Stimulated activated CD4-positive, alpha-beta T cell treated with anti-CD3 and anti-CD28 coated beads, TNF-alpha, amount 100 ng/mL, for 24 hours (primary cell): ENCODE results near the gene FPGS.
"Not testable (repeated sequence)": the region's sequence is repeated elsewhere in the genome, so short reads cannot be mapped to it uniquely, and the experiment has no call there.

Source experiments
- DNase-seq, 3 experiments: peaks; one replicate each; pipeline ENCODE4 v3.0.0-alpha.2; 2020; ENCODE audit warnings: low read depth in 3 of 3

FPGS gene

GRCh38 chr9:127771570-127772189, 31.0 kb upstream of the FPGS start:
- no peak for DNase-seq

- no peak for DNase-seq
Observed at GRCh38 chr9:127772603-127773002, 30.1 kb upstream of the FPGS start.

- DNase-seq: no peak
Observed at GRCh38 chr9:127773272-127773671, 29.4 kb upstream of the FPGS start.

- DNase-seq: no peak
Observed at GRCh38 chr9:127773981-127774380, 28.7 kb upstream of the FPGS start.

GRCh38 chr9:127776195-127776923, 26.3 kb upstream of the FPGS start:
- peak; percentile 37 to 78 (median 55) for DNase-seq

GRCh38 chr9:127776924-127777289, 25.8 kb upstream of the FPGS start:
- DNase-seq: no peak

GRCh38 chr9:127777368-127777980, 25.2 kb upstream of the FPGS start:
- DNase-seq: no peak

GRCh38 chr9:127778280-127779135, 24.2 kb upstream of the FPGS start, which contains the start of gene SH2D3C:
Gene SH2D3C (minus strand): TSS chr9:127778666. CDS start chr9:127778627, 39 bp downstream.
- peak in 1 of 3 experiments; percentile 52 for DNase-seq

- DNase-seq: peak in 2 of 3 experiments; percentile 54 to 55
Observed at GRCh38 chr9:127779136-127779981, 23.3 kb upstream of the FPGS start.

- no peak for DNase-seq
Observed at GRCh38 chr9:127780126-127780885, 22.4 kb upstream of the FPGS start.

GRCh38 chr9:127780909-127781308, 21.8 kb upstream of the FPGS start:
- DNase-seq: not testable (repeated sequence)

- DNase-seq: no peak
Observed at GRCh38 chr9:127781806-127782205, 20.9 kb upstream of the FPGS start.

- peak in 2 of 3 experiments; percentile 38 to 70 for DNase-seq
Observed at GRCh38 chr9:127783111-127784008, 19.3 kb upstream of the FPGS start.

GRCh38 chr9:127785023-127785932, 17.4 kb upstream of the FPGS start:
- peak; percentile 74 to 86 (median 76) for DNase-seq

GRCh38 chr9:127785933-127786772, 16.5 kb upstream of the FPGS start, which contains the start of gene CDK9:
Gene CDK9 (plus strand): TSS chr9:127786034. CDS start chr9:127786149, 115 bp downstream.
- peak; percentile 85 to 91 (median 87) for DNase-seq

GRCh38 chr9:127786773-127787104, 15.9 kb upstream of the FPGS start:
- DNase-seq: no peak

- peak; percentile 63 to 83 (median 64) for DNase-seq
Observed at GRCh38 chr9:127788337-127789011, 14.2 kb upstream of the FPGS start.
